ENCODE data around the gene BCAR1.

Gene BCAR1

GRCh38 chr16:75264457-75264998 is 13.1 kb upstream of the BCAR1 start:
- H3K27ac Mint-ChIP-seq = no peak overlapping the region

DNA sequence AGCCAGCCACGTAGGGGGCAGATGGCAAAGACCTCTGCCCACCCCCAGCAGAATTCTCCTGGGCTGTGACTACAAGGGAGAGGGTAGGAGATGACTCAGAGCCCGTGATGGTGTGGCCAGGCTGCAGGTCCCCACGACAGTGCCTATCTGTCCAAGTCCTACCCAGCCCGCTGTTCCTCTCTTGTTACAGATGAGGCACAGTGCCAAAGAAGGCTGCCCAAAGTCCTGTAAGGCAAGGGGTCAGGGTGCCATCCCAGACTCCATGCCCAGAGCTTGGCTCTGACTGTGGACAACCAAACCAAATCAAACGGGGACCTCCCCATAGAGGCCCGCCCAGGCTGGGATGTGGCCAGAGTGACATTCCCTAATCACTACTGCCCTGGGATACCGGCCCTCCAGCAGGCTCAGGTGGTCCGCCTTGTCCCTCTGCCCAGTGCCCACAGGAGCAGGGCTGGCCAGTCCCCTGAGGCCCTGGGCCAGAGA is 12.6 kb upstream of the BCAR1 start:
- H3K4me3 Mint-ChIP-seq = no peak overlapping the region
- H3K27ac Mint-ChIP-seq = no peak overlapping the region
- H3K9me3 Mint-ChIP-seq = no peaks in the 10 kb centered on the region
- intact Hi-C loops (cut with micrococcal nuclease) = no loop called here
- H3K36me3 Mint-ChIP-seq (ENCODE audit: low read depth) = no peaks in the 10 kb centered on the region
- peaks cover 93% of the 10 kb centered on the region for H3K27me3 Mint-ChIP-seq
- peaks cover 8% of the 10 kb centered on the region for H3K4me1 Mint-ChIP-seq (ENCODE audit: low read depth)

More at GRCh38 chr16:75264457-75264998, 13.1 kb upstream of the BCAR1 start:
- intact Hi-C loops (cut with micrococcal nuclease) = no loop called here
- Mint-ChIP-seq H3K4me3 (peak overlapping the region; percentile 10), H3K4me1 (ENCODE audit: low read depth) (peaks cover 8% of the 10 kb centered on the region), H3K27me3 (peaks cover 92% of the 10 kb centered on the region), H3K36me3 (ENCODE audit: low read depth) (no peaks in the 10 kb centered on the region), H3K9me3 (no peaks in the 10 kb centered on the region)

GRCh38 chr16:75263291-75263962 is 12.0 kb upstream of the BCAR1 start:
- intact Hi-C loops (cut with micrococcal nuclease) = no loop called here
- Mint-ChIP-seq H3K27ac (no peak overlapping the region), H3K9me3 (no peaks in the 10 kb centered on the region), H3K36me3 (ENCODE audit: low read depth) (no peaks in the 10 kb centered on the region), H3K27me3 (peaks cover 94% of the 10 kb centered on the region), H3K4me1 (ENCODE audit: low read depth) (peaks cover 8% of the 10 kb centered on the region), H3K4me3 (no peak overlapping the region)

- Mint-ChIP-seq H3K27ac (no peak overlapping the region), H3K36me3 (ENCODE audit: low read depth) (no peaks in the 10 kb centered on the region), H3K27me3 (peaks cover 94% of the 10 kb centered on the region)
Observed at GRCh38 chr16:75262800-75263127, 11.3 kb upstream of the BCAR1 start.

GRCh38 chr16:75262104-75262799 is 10.8 kb upstream of the BCAR1 start:
- Mint-ChIP-seq H3K27me3 (peaks cover 94% of the 10 kb centered on the region), H3K9me3 (no peaks in the 10 kb centered on the region), H3K4me3 (no peak overlapping the region), H3K36me3 (ENCODE audit: low read depth) (no peaks in the 10 kb centered on the region), H3K27ac (no peak overlapping the region), H3K4me1 (ENCODE audit: low read depth) (peaks cover 8% of the 10 kb centered on the region)
- intact Hi-C loops (cut with micrococcal nuclease) = no loop called here

More at GRCh38 chr16:75262800-75263127, 11.3 kb upstream of the BCAR1 start:
- intact Hi-C loops (cut with micrococcal nuclease) = no loop called here
- no peak overlapping the region for H3K4me3 Mint-ChIP-seq
- no peaks in the 10 kb centered on the region for H3K9me3 Mint-ChIP-seq
- peaks cover 8% of the 10 kb centered on the region for H3K4me1 Mint-ChIP-seq (ENCODE audit: low read depth)

DNA sequence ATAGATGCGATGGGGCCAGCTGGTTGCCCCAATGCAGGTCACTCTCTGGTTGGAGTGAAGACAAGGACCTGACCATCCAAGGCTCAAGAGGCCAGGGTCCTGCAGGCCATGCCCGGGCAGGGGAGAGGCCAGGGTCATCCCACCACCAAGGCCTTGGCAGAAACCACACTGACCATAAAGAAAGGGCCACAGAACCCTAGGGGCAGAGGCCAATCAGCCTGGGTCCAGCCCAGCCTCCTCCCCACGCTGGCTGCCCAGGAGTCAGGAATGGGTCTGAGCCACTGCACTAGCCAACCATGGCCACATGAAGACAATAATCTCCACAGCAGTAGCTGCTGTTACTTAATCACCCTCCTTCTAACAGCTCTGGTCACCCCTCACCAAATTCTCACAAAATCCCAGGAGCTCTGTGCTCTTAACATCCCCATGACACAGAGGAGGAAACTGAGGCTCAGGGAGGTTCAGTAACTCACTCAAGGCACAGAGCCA is 10.2 kb upstream of the BCAR1 start:
- Mint-ChIP-seq H3K27me3 (peaks cover 94% of the 10 kb centered on the region), H3K4me1 (ENCODE audit: low read depth) (peaks cover 8% of the 10 kb centered on the region), H3K4me3 (no peak overlapping the region), H3K27ac (no peak overlapping the region), H3K36me3 (ENCODE audit: low read depth) (no peaks in the 10 kb centered on the region), H3K9me3 (no peaks in the 10 kb centered on the region)
- intact Hi-C loops (cut with micrococcal nuclease) = no loop called here

GRCh38 chr16:75260851-75261589 is 9.6 kb upstream of the BCAR1 start:
- Mint-ChIP-seq H3K36me3 (ENCODE audit: low read depth) (no peaks in the 10 kb centered on the region), H3K4me1 (ENCODE audit: low read depth) (peaks cover 2% of the 10 kb centered on the region), H3K9me3 (no peaks in the 10 kb centered on the region), H3K4me3 (no peak overlapping the region), H3K27ac (no peak overlapping the region), H3K27me3 (peaks cover 94% of the 10 kb centered on the region)
- intact Hi-C loops (cut with micrococcal nuclease) = no loop called here

- no peak overlapping the region for H3K27ac Mint-ChIP-seq
- H3K4me1 Mint-ChIP-seq (ENCODE audit: low read depth) = no peaks in the 10 kb centered on the region
Observed at GRCh38 chr16:75258807-75259141, 7.3 kb upstream of the BCAR1 start.

DNA sequence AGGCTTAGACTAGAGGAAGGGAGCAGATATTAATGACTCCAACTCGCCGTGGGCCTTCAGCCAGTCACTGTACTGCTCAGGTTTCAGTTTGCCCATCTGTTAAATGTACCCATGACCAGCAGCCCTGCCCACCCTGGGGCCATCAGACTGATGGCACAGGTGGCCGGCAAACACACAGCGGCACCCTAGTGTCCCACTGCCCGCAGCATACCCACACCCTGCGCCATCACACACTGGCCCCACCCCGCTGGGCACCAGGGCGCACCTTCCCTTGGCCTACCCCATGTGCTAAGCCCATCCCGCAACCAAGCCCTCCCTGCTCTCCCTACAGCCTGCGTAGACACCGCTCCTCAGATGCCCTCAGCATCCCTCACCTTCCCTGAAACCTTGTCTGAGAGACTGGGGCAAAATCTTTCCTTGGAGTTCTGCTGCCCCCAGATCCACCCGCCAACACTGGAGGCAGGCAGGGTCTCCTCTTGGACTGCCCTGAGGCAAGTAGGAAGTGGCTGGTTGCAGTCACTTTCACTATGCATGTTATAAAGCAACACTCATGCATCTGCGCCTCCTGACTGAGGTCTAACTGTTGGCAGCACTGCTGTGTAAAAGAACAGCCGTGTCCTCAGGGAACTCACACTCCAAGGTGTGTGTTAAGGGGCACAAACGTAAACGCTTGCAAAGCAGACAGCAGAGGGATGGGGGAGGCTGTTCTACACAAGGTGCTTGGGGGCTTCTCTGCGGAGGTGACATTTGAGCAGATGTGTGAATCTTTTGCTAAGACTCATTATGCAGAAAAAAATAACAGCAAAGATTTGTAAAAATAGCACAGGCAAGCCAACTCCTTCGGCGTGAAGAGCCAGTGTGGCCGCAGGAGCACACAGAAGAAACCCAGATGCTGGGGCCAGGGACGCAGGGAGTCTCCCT is 6.7 kb upstream of the BCAR1 start:
- Mint-ChIP-seq H3K4me3 (no peak overlapping the region), H3K9me3 (no peaks in the 10 kb centered on the region), H3K27me3 (peaks cover 99% of the 10 kb centered on the region), H3K4me1 (ENCODE audit: low read depth) (no peaks in the 10 kb centered on the region), H3K27ac (no peak overlapping the region), H3K36me3 (ENCODE audit: low read depth) (no peaks in the 10 kb centered on the region)
- intact Hi-C loops (cut with micrococcal nuclease) = no loop called here

More at GRCh38 chr16:75258807-75259141, 7.3 kb upstream of the BCAR1 start:
- H3K4me3 Mint-ChIP-seq = no peak overlapping the region
- peaks cover 99% of the 10 kb centered on the region for H3K27me3 Mint-ChIP-seq
- H3K36me3 Mint-ChIP-seq (ENCODE audit: low read depth) = no peaks in the 10 kb centered on the region
- H3K9me3 Mint-ChIP-seq = no peaks in the 10 kb centered on the region
- intact Hi-C loops (cut with micrococcal nuclease) = no loop called here

GRCh38 chr16:75256696-75257343 is 5.4 kb upstream of the BCAR1 start:
- H3K4me1 Mint-ChIP-seq (ENCODE audit: low read depth) = peaks cover 4% of the 10 kb centered on the region
- intact Hi-C loops (cut with micrococcal nuclease) = no loop called here
- H3K27me3 Mint-ChIP-seq = peaks cover 99% of the 10 kb centered on the region

GRCh38 chr16:75256059-75256571 is 4.7 kb upstream of the BCAR1 start:
- intact Hi-C loops (cut with micrococcal nuclease) = no loop called here
- H3K27me3 Mint-ChIP-seq = peaks cover 94% of the 10 kb centered on the region
- H3K36me3 Mint-ChIP-seq (ENCODE audit: low read depth) = no peaks in the 10 kb centered on the region
- H3K27ac Mint-ChIP-seq = no peak overlapping the region
- H3K4me3 Mint-ChIP-seq = no peak overlapping the region
- peaks cover 6% of the 10 kb centered on the region for H3K4me1 Mint-ChIP-seq (ENCODE audit: low read depth)
- H3K9me3 Mint-ChIP-seq = no peaks in the 10 kb centered on the region

More at GRCh38 chr16:75256696-75257343, 5.4 kb upstream of the BCAR1 start:
- Mint-ChIP-seq H3K4me3 (no peak overlapping the region), H3K36me3 (ENCODE audit: low read depth) (no peaks in the 10 kb centered on the region), H3K9me3 (no peaks in the 10 kb centered on the region), H3K27ac (no peak overlapping the region)

GRCh38 chr16:75254359-75254837 is 3.0 kb upstream of the BCAR1 start:
- intact Hi-C loops (cut with micrococcal nuclease) = no loop called here
- H3K36me3 Mint-ChIP-seq (ENCODE audit: low read depth) = no peaks in the 10 kb centered on the region
- H3K27me3 Mint-ChIP-seq = peaks cover 93% of the 10 kb centered on the region
- H3K27ac Mint-ChIP-seq = no peak overlapping the region
- no peak overlapping the region for H3K4me3 Mint-ChIP-seq
- peaks cover 15% of the 10 kb centered on the region for H3K4me1 Mint-ChIP-seq (ENCODE audit: low read depth)
- H3K9me3 Mint-ChIP-seq = no peaks in the 10 kb centered on the region
